SHP77 treated with DMSO at 0.1 percent for 48 hours (cell line): Measurements from ENCODE around the gene BBS12.
A peak's percentile ranks its signal among the peaks of the same experiment; 100 is the strongest.

ENCODE experiments used
- DNase-seq: peaks from one replicate; lab custom pipeline; 2025; lab: John Stamatoyannopoulos, UW

Gene BBS12

GRCh38 chr4:122732329-122733026 is at the start of gene BBS12:
Gene BBS12 (plus strand): TSS chr4:122732704. CDS start chr4:122741893, 9,189 bp downstream.
- DNase-seq, result peak; percentile 72

GRCh38 chr4:122686691-122687090 is 45.8 kb upstream of the BBS12 start:
- DNase-seq, result no peak

GRCh38 chr4:122687531-122688061 is 44.9 kb upstream of the BBS12 start:
- no peak for DNase-seq

- no peak for DNase-seq
These were observed 43.9 kb upstream of the BBS12 start for GRCh38 chr4:122688529-122689140.

- DNase-seq, result no peak
These were observed 42.5 kb upstream of the BBS12 start for GRCh38 chr4:122689972-122690371.

- DNase-seq, result no peak
These were observed 40.5 kb upstream of the BBS12 start for GRCh38 chr4:122691988-122692387.

- DNase-seq, result no peak
These were observed 39.6 kb upstream of the BBS12 start for GRCh38 chr4:122692641-122693520.

GRCh38 chr4:122695226-122695625 is 37.3 kb upstream of the BBS12 start:
- DNase-seq, result no peak

GRCh38 chr4:122700178-122700725 is 32.3 kb upstream of the BBS12 start:
- no peak for DNase-seq

- DNase-seq, result no peak
These were observed 31.4 kb upstream of the BBS12 start for GRCh38 chr4:122701061-122701460.

GRCh38 chr4:122701965-122702364 is 30.5 kb upstream of the BBS12 start:
- DNase-seq, result no peak

GRCh38 chr4:122702939-122703338 is 29.6 kb upstream of the BBS12 start:
- DNase-seq, result no peak

- no peak for DNase-seq
These were observed 28.6 kb upstream of the BBS12 start for GRCh38 chr4:122703868-122704267.

- no peak for DNase-seq
These were observed 27.5 kb upstream of the BBS12 start for GRCh38 chr4:122705009-122705408.

GRCh38 chr4:122705547-122706117 is 26.9 kb upstream of the BBS12 start:
- no peak for DNase-seq

GRCh38 chr4:122706511-122706910 is 26.0 kb upstream of the BBS12 start:
- no peak for DNase-seq

- no peak for DNase-seq
These were observed 25.0 kb upstream of the BBS12 start for GRCh38 chr4:122707497-122707896.

- DNase-seq, result no peak
These were observed 23.3 kb upstream of the BBS12 start for GRCh38 chr4:122709236-122709635.

GRCh38 chr4:122710434-122711308 is 21.8 kb upstream of the BBS12 start:
- no peak for DNase-seq

- no peak for DNase-seq
These were observed 20.6 kb upstream of the BBS12 start for GRCh38 chr4:122711919-122712318.

- DNase-seq, result no peak
These were observed 19.7 kb upstream of the BBS12 start for GRCh38 chr4:122712782-122713181.
